Uterus (tissue), 2 donors: ENCODE data around the gene ZNF283.

Experiments
- POLR2A ChIP-seq, 2 donors: fragments of 450-650 bp; IDR thresholded peaks; one replicate each; pipeline ENCODE4 v1.6.1; 2016; ENCODE audit warnings: antibody characterized with exemption in 2 of 2, mild to moderate bottlenecking in 1 of 2, moderate library complexity in 1 of 2
- TF ChIP-seq, protein P1 (sequence below), 4 experiments: fragments of 200-600 bp in 2 of 4; fragments of 450-650 bp in 2 of 4; sonication (generic) in 2 of 4; IDR thresholded peaks; one replicate each; pipeline ENCODE4 v1.5.1; 2016 to 2019; ENCODE audit warnings: antibody characterized with exemption in 4 of 4, mild to moderate bottlenecking in 2 of 4, moderate library complexity in 1 of 4

DNA sequence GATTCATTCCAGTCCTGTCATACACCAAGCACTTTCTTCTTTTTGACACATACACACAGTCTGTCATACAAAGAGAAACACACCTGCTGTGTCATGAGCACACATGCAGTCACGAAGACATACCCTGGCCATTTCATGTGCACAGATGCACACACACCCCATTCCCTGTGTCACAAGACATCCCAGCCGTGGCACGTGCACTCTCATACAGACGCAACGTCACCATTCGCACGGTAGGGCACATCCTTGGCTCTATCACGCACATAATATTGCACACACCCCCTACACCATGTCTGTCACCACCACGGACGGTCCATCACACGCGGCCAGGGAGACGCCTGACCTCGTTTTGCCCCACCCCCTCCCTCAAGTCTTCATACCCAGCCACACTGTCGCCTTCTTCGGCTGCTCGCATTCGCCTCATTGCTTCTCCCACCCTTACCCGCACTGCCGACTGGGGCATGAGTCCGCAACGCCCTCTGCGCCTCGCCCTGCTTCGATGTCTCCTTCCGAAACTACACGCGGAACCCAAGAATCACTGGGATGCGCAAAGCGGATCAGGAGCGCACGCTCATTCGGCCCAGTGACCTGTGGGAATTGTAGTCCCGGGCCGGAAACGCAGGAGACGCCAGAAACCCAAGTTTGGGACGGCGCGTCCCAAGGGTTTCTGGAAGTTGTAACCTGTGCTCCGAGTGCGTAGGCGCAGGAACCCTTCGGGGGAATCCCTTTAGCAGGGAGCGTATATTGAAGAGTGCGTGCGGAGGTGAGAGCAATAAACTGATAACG lies 6.8 kb upstream of the ZNF283 start:
- TF ChIP-seq, protein P1, sequence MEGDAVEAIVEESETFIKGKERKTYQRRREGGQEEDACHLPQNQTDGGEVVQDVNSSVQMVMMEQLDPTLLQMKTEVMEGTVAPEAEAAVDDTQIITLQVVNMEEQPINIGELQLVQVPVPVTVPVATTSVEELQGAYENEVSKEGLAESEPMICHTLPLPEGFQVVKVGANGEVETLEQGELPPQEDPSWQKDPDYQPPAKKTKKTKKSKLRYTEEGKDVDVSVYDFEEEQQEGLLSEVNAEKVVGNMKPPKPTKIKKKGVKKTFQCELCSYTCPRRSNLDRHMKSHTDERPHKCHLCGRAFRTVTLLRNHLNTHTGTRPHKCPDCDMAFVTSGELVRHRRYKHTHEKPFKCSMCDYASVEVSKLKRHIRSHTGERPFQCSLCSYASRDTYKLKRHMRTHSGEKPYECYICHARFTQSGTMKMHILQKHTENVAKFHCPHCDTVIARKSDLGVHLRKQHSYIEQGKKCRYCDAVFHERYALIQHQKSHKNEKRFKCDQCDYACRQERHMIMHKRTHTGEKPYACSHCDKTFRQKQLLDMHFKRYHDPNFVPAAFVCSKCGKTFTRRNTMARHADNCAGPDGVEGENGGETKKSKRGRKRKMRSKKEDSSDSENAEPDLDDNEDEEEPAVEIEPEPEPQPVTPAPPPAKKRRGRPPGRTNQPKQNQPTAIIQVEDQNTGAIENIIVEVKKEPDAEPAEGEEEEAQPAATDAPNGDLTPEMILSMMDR (IDR thresholded peaks at IDR 0.05) = no peak
- no peak for TF ChIP-seq POLR2A (IDR thresholded peaks at IDR 0.05)
